ENCODE results near the gene HPSE2.

The HPSE2 gene

GRCh38 chr10:98422182-98422581, 813.5 kb downstream of the HPSE2 start:
- DNase-seq, result no peak

- DNase-seq, result no peak
Observed at GRCh38 chr10:98420786-98421185, 814.9 kb downstream of the HPSE2 start.

- DNase-seq, result no peak
Observed at GRCh38 chr10:98419469-98420261, 816.0 kb downstream of the HPSE2 start.

- no peak for DNase-seq
Observed at GRCh38 chr10:98418665-98419468, 816.8 kb downstream of the HPSE2 start.

- DNase-seq, result no peak
Observed at GRCh38 chr10:98417973-98418664, 817.5 kb downstream of the HPSE2 start.

- DNase-seq, result no peak
Observed at GRCh38 chr10:98417481-98417959, 818.1 kb downstream of the HPSE2 start.

GRCh38 chr10:98416606-98417388, 818.9 kb downstream of the HPSE2 start:
- no peak for DNase-seq

- DNase-seq, result no peak
Observed at GRCh38 chr10:98415731-98416119, 819.9 kb downstream of the HPSE2 start.

- peak; percentile 53 for DNase-seq
Observed at GRCh38 chr10:98414932-98415730, 820.5 kb downstream of the HPSE2 start, which contains the start of gene PYROXD2. TSS of gene PYROXD2 (minus strand) at chr10:98415182. CDS start at chr10:98415135, 47 bp downstream.

- DNase-seq, result no peak
Observed at GRCh38 chr10:98414578-98414931, 821.1 kb downstream of the HPSE2 start.

- no peak for DNase-seq
Observed at GRCh38 chr10:98411768-98412167, 823.9 kb downstream of the HPSE2 start.

GRCh38 chr10:98411166-98411565, 824.5 kb downstream of the HPSE2 start:
- DNase-seq, result no peak

GRCh38 chr10:98410759-98411158, 824.9 kb downstream of the HPSE2 start:
- DNase-seq, result no peak

GRCh38 chr10:98410135-98410743, 825.4 kb downstream of the HPSE2 start:
- no peak for DNase-seq

GRCh38 chr10:98408799-98409198, 826.9 kb downstream of the HPSE2 start:
- no peak for DNase-seq

GRCh38 chr10:98407744-98408241, 827.9 kb downstream of the HPSE2 start:
- DNase-seq, result no peak

Measured in CD4-positive, alpha-beta T cell treated with Interleukin-15 for 1 hour (primary cell).